ENCODE measurements around the gene GATA2.

DNA sequence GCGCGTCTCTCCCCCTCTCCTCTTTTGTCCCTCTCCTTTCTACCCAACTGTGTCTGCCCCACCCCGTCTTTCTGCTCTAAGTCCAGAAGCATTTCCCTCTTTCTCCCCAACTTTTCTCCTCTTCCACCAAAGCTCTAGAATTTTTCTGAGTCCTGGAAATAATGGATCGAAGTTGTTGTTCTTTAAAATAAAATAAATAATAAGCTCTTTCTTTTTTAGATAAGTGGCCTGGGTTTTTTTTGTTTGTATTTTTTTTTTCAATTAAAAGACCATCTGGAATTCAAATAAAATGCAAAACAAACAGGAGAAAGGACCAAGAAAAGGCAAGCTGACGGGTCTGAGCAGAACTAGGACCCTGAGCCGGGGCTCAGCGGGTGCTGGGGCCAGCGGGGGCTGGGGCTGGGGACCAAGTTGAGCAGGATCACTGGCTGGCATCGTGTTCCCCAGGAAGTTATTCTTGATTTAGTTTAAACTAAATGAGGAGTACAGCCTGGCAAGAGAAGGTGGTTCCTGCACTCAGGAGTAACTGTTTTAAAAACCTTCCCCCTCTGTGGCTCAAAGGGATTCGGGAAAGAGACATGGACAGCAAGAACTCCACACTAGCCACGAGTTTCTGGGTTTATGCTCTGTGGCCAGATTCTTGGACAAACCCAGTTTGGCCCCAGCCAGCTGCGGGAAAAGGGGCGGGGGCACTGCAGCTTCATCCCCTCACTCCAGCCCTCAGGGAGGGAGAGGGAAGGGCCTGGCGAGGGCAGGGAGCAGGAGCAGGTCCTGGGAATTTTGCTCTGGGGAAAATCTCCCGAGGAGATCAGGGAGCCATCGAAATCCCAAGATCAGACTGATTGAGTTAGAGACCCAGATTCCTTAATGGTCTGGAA, 8.4 kb downstream of the GATA2 start:
- TF ChIP-seq, protein P1, sequence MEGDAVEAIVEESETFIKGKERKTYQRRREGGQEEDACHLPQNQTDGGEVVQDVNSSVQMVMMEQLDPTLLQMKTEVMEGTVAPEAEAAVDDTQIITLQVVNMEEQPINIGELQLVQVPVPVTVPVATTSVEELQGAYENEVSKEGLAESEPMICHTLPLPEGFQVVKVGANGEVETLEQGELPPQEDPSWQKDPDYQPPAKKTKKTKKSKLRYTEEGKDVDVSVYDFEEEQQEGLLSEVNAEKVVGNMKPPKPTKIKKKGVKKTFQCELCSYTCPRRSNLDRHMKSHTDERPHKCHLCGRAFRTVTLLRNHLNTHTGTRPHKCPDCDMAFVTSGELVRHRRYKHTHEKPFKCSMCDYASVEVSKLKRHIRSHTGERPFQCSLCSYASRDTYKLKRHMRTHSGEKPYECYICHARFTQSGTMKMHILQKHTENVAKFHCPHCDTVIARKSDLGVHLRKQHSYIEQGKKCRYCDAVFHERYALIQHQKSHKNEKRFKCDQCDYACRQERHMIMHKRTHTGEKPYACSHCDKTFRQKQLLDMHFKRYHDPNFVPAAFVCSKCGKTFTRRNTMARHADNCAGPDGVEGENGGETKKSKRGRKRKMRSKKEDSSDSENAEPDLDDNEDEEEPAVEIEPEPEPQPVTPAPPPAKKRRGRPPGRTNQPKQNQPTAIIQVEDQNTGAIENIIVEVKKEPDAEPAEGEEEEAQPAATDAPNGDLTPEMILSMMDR (IDR thresholded peaks at IDR 0.05), result no peak
- no peak for TF ChIP-seq EZH2 (IDR thresholded peaks at IDR 0.05; ENCODE audit: borderline replicate concordance, insufficient read depth, low read depth, low read length, poor library complexity, severe bottlenecking)

All from B cell (primary cell).